Peyer's patch (tissue), 4 donors: ENCODE results near the gene FNDC3B.

Experiments
- CTCF ChIP-seq, 6 experiments: fragments of 450-650 bp in 4 of 6; fragments of 200-600 bp in 2 of 6; sonication (generic) in 1 of 6; IDR thresholded peaks; one replicate each; pipeline ENCODE4 v1.5.1; 2017 to 2019; ENCODE audit warnings: antibody characterized with exemption in 6 of 6, mild to moderate bottlenecking in 3 of 6, moderate library complexity in 1 of 6
- POLR2A ChIP-seq, 2 donors: fragments of 450-650 bp; IDR thresholded peaks; one replicate each; pipeline ENCODE4 v1.5.1; 2017; ENCODE audit warnings: antibody characterized with exemption in 2 of 2, mild to moderate bottlenecking in 2 of 2, moderate library complexity in 2 of 2

- TF ChIP-seq CTCF (IDR thresholded peaks at IDR 0.05): no peak
- no peak for TF ChIP-seq POLR2A (IDR thresholded peaks at IDR 0.05)
Measured at GRCh38 chr3:172132159-172132586, 92.8 kb downstream of the FNDC3B start.
